RWPE2 (cell line): ENCODE data around the gene ALS2.

Experiments
- ATAC-seq: fragments of 200-7000 bp; cut with Tn5 transposase; 3 replicates; pipeline ENCODE4 v1.9.1; 2021; ENCODE audit warnings: low read depth
- DNase-seq: peaks from one replicate; pipeline ENCODE4 v3.0.0-alpha.2; 2020; ENCODE audit warnings: low spot score
- H3K27ac ChIP-seq: fragments of 450-650 bp; 2 replicates; pipeline ENCODE4 v1.5.1; 2017; ENCODE audit warnings: mild to moderate bottlenecking; ENCODE audit not compliant: poor library complexity, severe bottlenecking
- H3K27me3 ChIP-seq: fragments of 250-450 bp; sonication (Bioruptor Pico); 2 replicates; pipeline ENCODE4 v1.5.1; 2021; ENCODE audit warnings: mild to moderate bottlenecking, moderate library complexity; ENCODE audit not compliant: insufficient read depth, poor library complexity, severe bottlenecking
- H3K36me3 ChIP-seq: fragments of 250-450 bp; sonication (Bioruptor Pico); 2 replicates; pipeline ENCODE4 v1.5.1; 2020; ENCODE audit warnings: low read depth, mild to moderate bottlenecking, moderate library complexity
- H3K4me1 ChIP-seq: fragments of 250-450 bp; sonication (Bioruptor Pico); 2 replicates; pipeline ENCODE4 v1.5.1; 2021; ENCODE audit warnings: mild to moderate bottlenecking, moderate library complexity; ENCODE audit not compliant: insufficient read depth, poor library complexity, severe bottlenecking
- H3K4me3 ChIP-seq: fragments of 250-450 bp; sonication (Bioruptor Pico); 2 replicates; pipeline ENCODE4 v1.5.1; 2021; ENCODE audit warnings: mild to moderate bottlenecking, moderate library complexity; ENCODE audit not compliant: severe bottlenecking
- H3K9me3 ChIP-seq: fragments of 250-450 bp; sonication (Bioruptor Pico); 2 replicates; pipeline ENCODE4 v1.5.1; 2021; ENCODE audit warnings: mild to moderate bottlenecking, moderate library complexity; ENCODE audit not compliant: severe bottlenecking
- CTCF ChIP-seq: fragments of 450-650 bp; IDR thresholded peaks from one replicate; pipeline ENCODE4 v1.5.1; 2017; ENCODE audit warnings: mild to moderate bottlenecking, moderate library complexity; ENCODE audit not compliant: poor library complexity, severe bottlenecking

Gene ALS2

GRCh38 chr2:201751566-201751965 lies 29.2 kb downstream of the ALS2 start:
- Histone ChIP-seq H3K36me3 (peaks cover 49% of the 10 kb centered on the region), H3K4me1 (no peaks in the 10 kb centered on the region), H3K4me3 (no peak overlapping the region), H3K9me3 (no peaks in the 10 kb centered on the region), H3K27ac (no peak overlapping the region), H3K27me3 (no peaks in the 10 kb centered on the region)
- ATAC-seq (no peak), DNase-seq (no peak)
- TF ChIP-seq CTCF = no peak

- H3K4me3 ChIP-seq = no peak overlapping the region
- no peak for ATAC-seq
- peaks cover 65% of the 10 kb centered on the region for H3K36me3 ChIP-seq
- no peak overlapping the region for H3K27ac ChIP-seq
- DNase-seq = no peak
- H3K4me1 ChIP-seq = no peaks in the 10 kb centered on the region
- H3K9me3 ChIP-seq = no peaks in the 10 kb centered on the region
- no peaks in the 10 kb centered on the region for H3K27me3 ChIP-seq
- no peak for TF ChIP-seq CTCF
Observed at GRCh38 chr2:201746551-201746950, 34.2 kb downstream of the ALS2 start.

- DNase-seq = no peak
- H3K27me3 ChIP-seq = no peaks in the 10 kb centered on the region
- TF ChIP-seq CTCF = no peak
- ATAC-seq = no peak
- H3K27ac ChIP-seq = no peak overlapping the region
- peaks cover 60% of the 10 kb centered on the region for H3K36me3 ChIP-seq
- H3K9me3 ChIP-seq = no peaks in the 10 kb centered on the region
- no peak overlapping the region for H3K4me3 ChIP-seq
- H3K4me1 ChIP-seq = peaks cover 8% of the 10 kb centered on the region
Observed at GRCh38 chr2:201735486-201735885, 45.2 kb downstream of the ALS2 start.

- Histone ChIP-seq H3K27me3 (no peaks in the 10 kb centered on the region), H3K9me3 (no peaks in the 10 kb centered on the region), H3K4me1 (peaks cover 8% of the 10 kb centered on the region), H3K27ac (no peak overlapping the region), H3K4me3 (no peak overlapping the region), H3K36me3 (peaks cover 62% of the 10 kb centered on the region)
- ATAC-seq = no peak
- TF ChIP-seq CTCF = no peak
- no peak for DNase-seq
Observed at GRCh38 chr2:201734111-201734510, 46.6 kb downstream of the ALS2 start.

- ATAC-seq (no peak), DNase-seq (no peak)
- H3K27ac ChIP-seq = no peak overlapping the region
- H3K4me3 ChIP-seq = no peak overlapping the region
- H3K36me3 ChIP-seq = peaks cover 65% of the 10 kb centered on the region
- H3K27me3 ChIP-seq = no peaks in the 10 kb centered on the region
- TF ChIP-seq CTCF = no peak
- H3K9me3 ChIP-seq = no peaks in the 10 kb centered on the region
- H3K4me1 ChIP-seq = peaks cover 8% of the 10 kb centered on the region
Observed at GRCh38 chr2:201733544-201733943, 47.2 kb downstream of the ALS2 start.
